Ovary (tissue), 9 donors: ENCODE results near the gene USP32. TPM values are rescaled to one million over a fixed set of nuclear protein-coding genes. Genes with fewer than 3 reads are reported as not detected.

ENCODE experiments used
- DNase-seq, 5 donors: peaks; one replicate each; pipeline ENCODE4 v3.0.0-alpha.2; 2019 to 2020
- H3K27ac ChIP-seq, 2 donors: fragments of 200-600 bp; one replicate each; pipeline versions ENCODE4 v1.5.1 to v1.8.0; 2019 to 2022
- H3K27me3 ChIP-seq: fragments of 200-600 bp; one replicate; pipeline ENCODE4 v1.8.0; 2022
- H3K36me3 ChIP-seq: fragments of 200-600 bp; sonication (generic); one replicate; pipeline ENCODE4 v1.5.1; 2019
- H3K4me1 ChIP-seq: one replicate; pipeline ENCODE4 v1.8.1; 2013; ENCODE audit warnings: mild to moderate bottlenecking, moderate library complexity; ENCODE audit not compliant: insufficient read depth
- H3K4me3 ChIP-seq: fragments of 200-600 bp; sonication (generic); one replicate; pipeline ENCODE4 v1.5.1; 2017
- H3K9me3 ChIP-seq, 2 donors: fragments of 200-600 bp in 1 of 2; sonication (generic) in 1 of 2; one replicate each; pipeline versions ENCODE4 v1.5.1 to v1.8.1; 2013 to 2019; ENCODE audit warnings: mild to moderate bottlenecking in 1 of 2, moderate library complexity in 1 of 2
- CTCF ChIP-seq, 3 donors: fragments of 450-650 bp in 2 of 3; fragments of 200-600 bp in 1 of 3; IDR thresholded peaks; one replicate each; pipeline versions ENCODE4 v1.5.1 to v1.8.0; 2016 to 2022; ENCODE audit warnings: antibody characterized with exemption in 3 of 3, mild to moderate bottlenecking in 1 of 3
- EP300 ChIP-seq: sonication (generic); formaldehyde crosslinking; IDR thresholded peaks from one replicate; pipeline ENCODE4 v1.6.1; 2017; ENCODE audit warnings: antibody characterized with exemption
- POLR2A ChIP-seq: fragments of 450-650 bp; IDR thresholded peaks from one replicate; pipeline ENCODE4 v1.6.1; 2017; ENCODE audit warnings: antibody characterized with exemption, mild to moderate bottlenecking, moderate library complexity
- WGBS, 3 donors: extraction: QIAGEN DNeasy Blood & Tissue Kit in 1 of 3; methylation state at CpG; one replicate each; pipeline versions ENCODE4 v1.1.5 to v1.1.7; 2013 to 2017; 5-methylcytosine and 5-hydroxymethylcytosine counted together
- intact Hi-C, 4 donors: fragments of 100-400 bp; cut with DNase I; formaldehyde crosslinking; loops; one replicate each; pipeline versions ENCODE4 v1.11.0 to v1.15.1; 2022 to 2023
- polyA plus RNA-seq, 2 donors: library from polyadenylated mRNA; stranded (reverse); fragments of 200-250 nt in 1 of 2; fragments of 350-450 nt in 1 of 2; fragmentation: Illumina TruSeq in 1 of 2; extraction: RNeasy Lipid Tissue Mini Kit (QIAGEN cat#74804) in 1 of 2; gene quantifications; one replicate each; pipeline ENCODE4 v1.2.3, GENCODE V29; 2013 to 2014
- total RNA-seq, 7 donors: library from RNA; depleted of rRNA in 2 of 7; stranded (reverse); fragments of >200 nt in 2 of 7; fragmentation: NEBNext Ultra II Directional in 3 of 7; extraction: Animal tissue kit (Norgen Biotek cat#: 25700) in 3 of 7; gene quantifications; one replicate each; pipeline versions ENCODE4 v1.1.0 to v1.2.4, GENCODE V29; 2016 to 2023
- donor health status: DM: no; HTN: no; CAD: no; lungs with moderate emphysema.
- donor health status: DM: no; HTN: no; CAD: no.
- donor health status: Bipolar disorder and iron deficiency.
- donor health status: DM: yes; HTN: yes; CAD: no.
- donor health status: DM: no; HTN: no; CAD: no.
- donor health status: DM: yes; HTN: yes; CAD: no.

USP32 gene
- total and polyA plus RNA-seq, 9 donors = 8.7 to 37.6 (median 32.9) TPM

- DNase-seq = no peak
- H3K4me3 ChIP-seq = peak overlapping the region; percentile 49
- H3K4me1 ChIP-seq = peaks cover 11% of the 10 kb centered on the region
- H3K9me3 ChIP-seq = no peaks in the 10 kb centered on the region
- intact Hi-C loops = no loop called here
- 63 to 67% (median 66%) methylated on average over 13 of the region's 13 CpGs for WGBS, 3 donors
- no peaks in the 10 kb centered on the region for H3K27me3 ChIP-seq
- TF ChIP-seq POLR2A = no peak
- no peak for TF ChIP-seq EP300
- no peak for TF ChIP-seq CTCF (IDR thresholded peaks at IDR 0.05)
- no peaks in the 10 kb centered on the region for H3K36me3 ChIP-seq
- no peak overlapping the region for H3K27ac ChIP-seq
These were observed 255.8 kb downstream of the USP32 start for GRCh38 chr17:60135951-60136666.

GRCh38 chr17:60135151-60135950 lies 256.6 kb downstream of the USP32 start:
- intact Hi-C loops = no loop called here
- no peak for TF ChIP-seq EP300
- no peak for TF ChIP-seq POLR2A
- TF ChIP-seq CTCF (IDR thresholded peaks at IDR 0.05) = no peak
- WGBS, 3 donors = 2 to 3% (median 2%) methylated on average over 53 to 54 of the region's 54 CpGs
- Histone ChIP-seq H3K36me3 (no peaks in the 10 kb centered on the region), H3K27me3 (no peaks in the 10 kb centered on the region), H3K4me1 (peaks cover 11% of the 10 kb centered on the region), H3K9me3 (no peaks in the 10 kb centered on the region), H3K27ac (peak overlapping the region in 1 of 2 donors; percentile 41), H3K4me3 (peak overlapping the region; percentile 49)
- DNase-seq = peak; percentile 68 to 82 (median 77)

- no peaks in the 10 kb centered on the region for H3K36me3 ChIP-seq
- peak in 2 of 5 donors; percentile 1 to 13 for DNase-seq
These were observed 257.4 kb downstream of the USP32 start for GRCh38 chr17:60134396-60135150.

More at GRCh38 chr17:60134396-60135150, 257.4 kb downstream of the USP32 start:
- H3K4me3 ChIP-seq = peak overlapping the region; percentile 49
- peaks cover 10% of the 10 kb centered on the region for H3K4me1 ChIP-seq
- H3K27ac ChIP-seq = peak overlapping the region in 1 of 2 donors; percentile 41
- H3K9me3 ChIP-seq = no peaks in the 10 kb centered on the region
- intact Hi-C loops = loop anchor here in 1 of 4 donors (5.0 kb wide), 1 partner anchor 1353 kb away; no protein-coding TSS in a partner anchor
- TF ChIP-seq POLR2A (no peak), EP300 (no peak), CTCF (IDR thresholded peaks at IDR 0.05) (no peak)
- no peaks in the 10 kb centered on the region for H3K27me3 ChIP-seq
- WGBS, 3 donors = 8 to 10% (median 8%) methylated on average over 16 of the region's 16 CpGs
